Stimulated activated CD8-positive, alpha-beta memory T cell treated with anti-CD3 and anti-CD28 coated beads, Interleukin-2, amount 100 ng/mL, for 1 hour (primary cell): ENCODE data around the gene GSTA1.
"Not testable (repeated sequence)": the region's sequence is repeated elsewhere in the genome, so short reads cannot be mapped to it uniquely, and the experiment has no call there.

Experiments used
- DNase-seq, 2 donors: peaks; one replicate each; pipeline ENCODE4 v3.0.0-alpha.2; 2020; ENCODE audit warnings: low read depth in 2 of 2

Gene GSTA1

DNA sequence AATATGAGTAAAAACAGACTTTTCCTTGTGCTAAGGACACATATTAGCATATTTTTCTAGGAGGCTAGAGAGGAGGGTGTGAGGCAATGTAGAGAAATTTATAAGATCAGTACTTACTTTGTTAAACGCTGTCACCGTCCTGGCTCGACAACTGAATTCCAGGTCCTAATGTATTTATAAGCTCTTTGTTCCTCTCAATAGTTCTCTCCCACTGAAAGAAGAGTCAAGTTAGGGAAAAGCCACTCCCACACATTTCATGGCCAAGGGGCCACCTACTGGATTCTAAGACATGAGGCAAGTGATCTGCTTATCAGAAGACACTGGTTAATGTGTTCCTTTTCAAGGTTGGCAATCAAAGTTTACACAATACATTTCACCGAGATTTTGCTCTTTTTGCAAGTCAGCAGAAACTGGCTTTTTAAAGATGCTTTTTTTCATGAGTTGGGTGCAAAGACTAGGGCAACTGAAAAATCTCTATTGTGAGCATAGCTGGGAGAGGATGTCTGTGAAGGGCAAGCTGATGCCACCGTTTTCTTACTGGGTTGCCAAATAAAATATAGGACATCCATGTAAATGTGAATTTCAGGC lies at the start of gene GSTA1:
Gene GSTA1, minus strand, starts transcription at position 149 of the 588 bp plus-strand sequence. CDS start 4,549 bp downstream, outside the sequence.
- not testable (repeated sequence) for DNase-seq

DNA sequence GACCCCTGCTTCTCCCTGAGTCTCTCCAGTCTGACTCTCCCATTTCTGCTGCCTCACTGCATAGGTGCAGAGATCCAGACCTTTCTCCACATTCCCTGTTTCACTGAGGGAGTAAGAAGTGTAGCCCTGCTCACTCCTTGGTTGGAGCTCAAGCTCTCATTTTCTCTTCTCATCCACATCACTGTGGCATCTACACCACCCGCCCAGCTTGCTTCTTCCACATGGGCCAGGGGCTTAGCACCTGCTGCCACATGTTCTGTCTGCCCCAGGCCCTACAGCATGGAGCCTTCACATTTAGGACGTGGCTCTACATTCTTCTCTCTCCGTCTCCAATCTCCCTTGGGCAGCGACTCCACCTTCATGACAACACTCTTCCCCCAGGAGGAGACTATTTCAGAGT lies 45.5 kb upstream of the GSTA1 start:
- DNase-seq = no peak

DNA sequence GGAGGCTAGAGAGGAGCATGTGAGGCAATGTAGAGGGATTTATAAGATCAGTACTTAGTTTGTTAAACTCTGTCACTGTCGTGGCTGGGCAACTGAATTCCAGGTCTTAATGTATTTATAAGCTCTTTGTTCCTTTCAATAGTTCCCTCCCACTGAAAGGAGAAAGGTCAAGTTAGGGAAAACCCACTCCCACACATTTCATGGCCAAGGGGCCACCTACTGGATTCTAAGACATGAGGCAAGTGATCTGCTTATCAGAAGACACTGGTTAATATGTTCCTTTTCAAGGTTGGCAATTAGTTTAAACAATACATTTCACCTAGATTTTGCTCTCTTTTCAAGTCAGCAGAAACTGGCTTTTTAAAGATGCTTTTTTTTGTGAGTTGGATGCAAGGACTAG lies 42.4 kb upstream of the GSTA1 start:
- no peak for DNase-seq

DNA sequence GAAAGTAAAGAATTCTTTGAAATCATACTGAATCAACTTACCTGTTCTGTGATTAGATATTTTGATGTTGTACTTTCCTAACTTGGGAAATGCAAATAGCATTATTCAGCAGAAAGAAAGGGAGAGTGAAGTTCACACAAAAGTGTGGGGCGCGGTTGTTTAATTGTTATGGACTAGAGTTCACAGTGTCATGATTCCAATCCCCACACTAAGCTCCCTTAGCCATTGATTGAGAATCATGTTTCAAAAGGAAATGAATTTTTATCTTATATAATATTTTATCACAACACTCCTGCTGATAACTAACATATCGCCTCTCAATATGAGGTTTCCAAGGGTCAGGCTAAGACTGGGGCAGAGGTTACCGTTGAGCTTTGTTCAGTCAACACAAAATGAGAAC lies 40.0 kb upstream of the GSTA1 start:
- no peak for DNase-seq

DNA sequence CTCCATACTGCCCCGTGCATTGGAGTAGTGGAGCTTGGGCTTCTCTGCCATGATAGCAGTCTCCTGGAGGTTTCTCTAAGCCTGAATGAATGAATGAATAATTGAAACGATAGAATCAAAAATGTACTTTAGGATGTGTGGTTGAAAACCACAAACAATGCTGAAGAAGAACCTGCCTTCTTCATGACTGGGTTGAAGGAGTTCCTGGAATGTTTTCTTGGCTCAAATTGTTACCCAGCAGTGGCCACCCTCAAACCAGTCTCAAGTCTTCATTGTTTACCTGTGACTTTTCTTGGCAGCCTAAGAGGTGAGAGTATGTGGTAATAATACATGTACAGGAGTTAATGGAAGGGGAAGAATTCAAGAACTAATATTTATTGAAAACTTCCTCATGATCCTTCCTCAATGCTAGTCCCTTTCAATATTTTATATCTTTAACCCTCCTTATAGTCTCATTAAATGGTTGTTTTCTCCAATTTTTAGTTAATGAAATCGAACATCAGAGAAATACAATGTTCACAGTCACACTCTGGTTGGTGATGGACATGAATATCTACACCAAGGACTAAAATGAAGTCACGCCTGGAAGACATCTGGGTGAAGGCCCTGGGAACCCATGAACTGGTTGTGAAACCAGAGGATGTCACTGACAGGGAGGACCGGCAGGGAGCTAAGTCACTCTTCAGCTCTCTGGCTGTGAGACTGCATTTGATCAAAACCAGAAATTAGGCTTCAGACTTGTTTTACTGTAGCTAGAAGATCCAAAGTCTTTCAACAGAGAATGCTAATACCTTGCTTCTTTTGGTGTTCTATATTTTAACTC lies 37.4 kb upstream of the GSTA1 start, which contains the start of gene GSTA5:
Gene GSTA5, minus strand, starts transcription at position 51 of the 823 bp plus-strand sequence.
- DNase-seq = no peak

DNA sequence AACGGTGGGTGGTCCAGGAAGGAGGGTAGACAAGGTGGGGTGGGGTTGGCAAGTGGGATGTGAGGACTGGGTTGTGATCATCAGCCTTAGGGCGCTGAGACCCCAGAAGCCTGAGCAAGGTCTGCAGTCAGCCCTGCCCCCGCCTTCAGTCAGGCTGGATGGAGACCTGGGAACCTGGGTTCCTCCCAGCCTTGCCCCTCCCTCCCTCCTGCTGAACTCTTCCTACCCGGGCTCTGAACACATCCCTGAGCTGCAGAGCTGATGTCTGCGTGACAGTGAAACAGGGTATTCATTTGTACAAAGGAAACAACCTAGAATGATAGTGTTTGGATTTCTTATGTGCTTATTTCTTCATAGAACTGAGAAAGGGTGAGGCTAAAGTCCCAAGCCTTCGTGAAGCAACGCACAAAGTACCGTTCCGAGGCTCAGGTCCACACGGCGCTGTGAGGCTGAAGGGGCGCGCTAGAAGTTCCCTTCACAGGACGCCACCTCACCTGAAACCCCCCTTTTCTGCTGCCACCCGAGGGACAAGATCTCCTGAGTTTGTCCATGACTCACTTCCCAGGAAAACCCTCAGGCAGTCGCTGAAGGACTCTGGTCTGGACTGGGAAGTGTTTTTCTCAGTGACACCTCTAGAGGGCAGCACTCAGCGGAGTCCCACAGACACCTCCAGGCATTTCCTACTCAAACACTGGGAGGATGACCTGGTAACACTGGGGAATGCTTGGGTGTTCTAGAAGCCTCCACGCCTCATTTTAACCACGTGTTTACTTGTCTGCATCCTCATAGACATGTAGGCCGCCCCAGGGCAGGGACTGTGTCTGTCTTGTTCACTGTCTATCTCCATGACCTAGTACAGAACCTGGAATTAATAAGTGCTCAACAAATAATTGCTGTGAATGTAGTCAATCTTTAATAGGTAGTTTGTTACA lies 35.8 kb upstream of the GSTA1 start:
- DNase-seq = peak in 1 of 2 donors; percentile 10

DNA sequence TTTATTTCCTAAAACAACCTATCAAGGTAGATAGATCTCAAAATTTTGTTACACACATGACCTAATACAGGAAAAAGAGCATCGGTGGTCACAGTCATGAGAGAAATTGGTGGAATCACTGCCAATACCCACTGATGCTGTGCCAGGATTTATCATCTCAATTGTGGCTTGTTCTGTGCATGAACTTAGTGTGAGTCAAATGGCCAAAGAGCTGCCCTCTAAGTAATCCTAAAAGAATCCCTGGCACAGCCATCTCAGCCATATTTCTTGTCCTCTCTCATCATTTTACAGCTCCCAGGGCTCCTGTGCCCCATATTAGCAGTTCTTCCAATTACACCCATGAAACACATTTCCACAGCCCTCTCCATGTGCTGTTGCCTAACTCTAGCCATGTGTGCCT lies 30.9 kb upstream of the GSTA1 start:
- no peak for DNase-seq

DNA sequence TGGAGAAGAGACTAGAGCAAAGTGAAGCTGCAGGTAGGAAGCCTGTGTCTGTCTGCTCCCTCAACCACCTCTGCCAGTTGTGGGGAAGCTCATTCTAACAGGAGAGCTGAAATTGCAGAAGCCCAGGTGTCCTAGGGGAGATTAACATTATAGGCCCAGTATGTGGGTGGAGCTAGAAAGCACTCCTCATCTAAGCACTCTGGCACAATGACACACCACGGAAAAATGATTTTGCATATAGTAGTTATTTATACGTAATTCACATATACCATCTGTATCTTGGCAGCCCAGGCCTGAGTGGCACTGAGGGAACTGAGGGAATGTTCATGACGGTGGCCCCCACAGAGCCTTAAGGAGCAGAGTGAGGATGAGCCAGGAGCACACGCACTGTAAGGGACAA lies 27.3 kb upstream of the GSTA1 start:
- not testable (repeated sequence) for DNase-seq

DNA sequence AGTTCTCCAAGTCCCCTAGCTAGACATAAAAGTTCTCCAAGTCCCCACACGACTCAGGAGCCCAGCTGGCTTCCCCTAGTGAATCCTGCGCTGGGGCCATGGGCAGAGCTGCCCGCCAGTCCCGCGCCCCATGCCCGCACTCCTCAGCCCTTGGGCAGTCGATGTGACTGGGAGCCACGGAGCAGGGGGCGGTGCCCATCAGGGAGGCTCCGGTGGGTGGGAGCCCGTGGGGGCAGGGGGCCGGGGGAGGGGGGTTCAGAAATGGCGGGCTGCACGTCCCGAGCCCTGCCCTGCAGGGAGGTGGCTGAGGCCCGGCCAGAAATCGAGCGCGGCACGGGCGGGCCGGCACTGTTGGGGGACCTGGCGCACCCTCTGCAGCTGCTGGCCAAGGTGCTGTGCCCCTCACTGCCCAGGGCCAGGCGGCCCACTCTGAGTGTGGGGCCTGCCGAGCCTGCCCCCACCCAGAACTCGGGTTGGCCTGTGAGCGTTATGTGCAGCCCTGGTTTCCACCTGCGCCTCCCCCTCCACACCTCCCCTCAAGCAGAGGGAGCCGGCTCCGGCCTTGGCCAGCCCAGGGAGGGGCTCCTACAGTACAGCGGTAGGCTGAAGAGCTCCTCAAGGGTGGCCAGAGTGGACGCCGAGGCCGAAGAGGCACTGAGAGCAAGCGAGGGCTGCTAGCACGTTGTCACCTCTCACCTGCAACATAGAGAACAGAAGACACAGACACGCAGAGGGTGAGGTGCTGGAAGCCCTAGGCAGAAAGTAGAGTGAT lies 25.6 kb upstream of the GSTA1 start:
- no peak for DNase-seq

DNA sequence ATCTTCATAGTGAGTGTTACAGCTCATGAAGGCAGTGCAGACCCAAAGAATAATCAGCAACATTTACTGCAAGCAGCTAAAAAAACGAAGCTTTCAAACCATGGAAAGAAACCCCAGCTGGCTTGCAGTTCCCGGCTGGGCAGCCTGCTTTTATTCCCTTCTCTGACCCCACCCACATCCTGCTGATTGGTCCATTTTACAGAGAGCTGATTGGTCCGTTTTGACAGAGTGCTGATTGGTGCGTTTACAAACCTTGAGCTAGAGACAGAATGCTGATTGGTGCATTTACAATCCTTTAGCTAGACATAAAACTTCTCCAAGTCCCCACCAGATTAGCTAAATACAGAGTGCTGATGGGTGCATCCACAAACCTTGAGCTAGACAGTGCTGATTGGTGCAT lies 25.0 kb upstream of the GSTA1 start:
- not testable (repeated sequence) for DNase-seq

DNA sequence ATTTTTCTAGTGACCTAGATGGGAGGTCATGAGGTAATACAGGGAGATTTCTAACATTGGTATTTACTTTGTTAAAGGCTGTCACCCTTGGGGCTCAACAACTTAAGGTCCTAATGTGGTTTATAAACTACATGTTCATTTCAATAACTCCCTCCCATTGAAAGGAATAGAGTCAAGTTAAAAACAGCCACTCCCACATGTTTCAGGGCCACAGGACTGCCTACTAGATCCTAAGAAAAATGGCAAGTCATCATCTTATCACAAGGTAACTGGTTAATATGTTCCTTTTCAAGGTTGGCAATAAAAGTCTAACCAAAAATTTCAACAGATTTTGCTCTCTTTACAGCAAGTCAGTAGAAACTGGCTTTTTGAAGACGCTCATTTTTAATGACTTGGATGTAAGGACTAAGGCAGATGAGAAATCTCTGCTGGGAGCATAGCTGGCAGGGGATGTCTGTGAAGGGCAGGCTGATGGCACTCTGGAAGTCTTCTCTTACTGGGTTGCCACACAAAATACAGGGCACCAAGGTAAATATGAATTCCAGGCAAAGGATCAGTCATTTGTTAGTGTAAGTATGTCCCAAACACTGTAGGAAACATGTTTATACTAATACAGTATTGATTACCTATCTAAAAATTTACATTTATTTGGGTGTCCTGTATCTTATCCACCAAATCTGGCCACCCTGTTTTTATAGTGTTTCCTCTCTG lies 23.6 kb upstream of the GSTA1 start:
- not testable (repeated sequence) for DNase-seq

DNA sequence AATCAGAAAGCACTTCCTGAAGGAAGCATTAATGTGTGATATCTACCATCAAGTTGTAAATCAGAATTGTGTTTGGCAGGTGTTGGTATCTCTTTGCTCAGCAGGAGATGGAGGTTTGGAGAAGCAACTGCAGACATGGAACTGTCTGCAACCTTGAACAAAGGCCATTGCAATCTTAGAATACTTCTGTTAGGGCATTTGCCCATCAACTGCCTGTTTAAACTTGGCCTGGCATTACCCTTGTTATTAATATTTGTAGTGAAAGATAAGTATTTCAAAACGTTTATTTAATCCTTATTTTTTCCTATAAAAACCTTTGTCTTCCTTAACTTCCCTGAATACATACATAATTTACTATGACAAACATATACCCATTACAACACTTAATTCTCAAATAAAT lies 22.9 kb upstream of the GSTA1 start:
- DNase-seq = no peak

DNA sequence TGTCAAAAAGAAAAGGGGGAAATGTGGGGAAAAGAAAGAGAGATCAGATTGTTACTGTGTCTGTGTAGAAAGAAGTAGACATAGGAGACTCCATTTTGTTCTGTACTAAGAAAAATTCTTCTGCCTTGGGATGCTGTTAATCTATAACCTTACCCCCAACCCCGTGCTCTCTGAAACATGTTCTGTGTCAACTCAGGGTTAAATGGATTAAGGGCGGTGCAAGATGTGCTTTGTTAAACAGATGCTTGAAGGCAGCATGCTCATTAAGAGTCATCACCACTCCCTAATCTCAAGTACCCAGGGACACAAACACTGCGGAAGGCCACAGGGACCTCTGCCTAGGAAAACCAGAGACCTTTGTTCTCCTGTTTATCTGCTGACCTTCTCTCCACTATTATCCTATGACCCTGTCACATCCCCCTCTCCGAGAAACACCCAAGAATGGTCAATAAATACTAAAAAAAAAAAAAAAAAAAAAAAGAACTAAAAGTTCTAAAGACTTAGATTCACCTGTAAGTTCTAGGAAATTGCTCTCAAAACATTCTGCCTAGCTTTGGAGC lies 22.4 kb upstream of the GSTA1 start:
- not testable (repeated sequence) for DNase-seq

DNA sequence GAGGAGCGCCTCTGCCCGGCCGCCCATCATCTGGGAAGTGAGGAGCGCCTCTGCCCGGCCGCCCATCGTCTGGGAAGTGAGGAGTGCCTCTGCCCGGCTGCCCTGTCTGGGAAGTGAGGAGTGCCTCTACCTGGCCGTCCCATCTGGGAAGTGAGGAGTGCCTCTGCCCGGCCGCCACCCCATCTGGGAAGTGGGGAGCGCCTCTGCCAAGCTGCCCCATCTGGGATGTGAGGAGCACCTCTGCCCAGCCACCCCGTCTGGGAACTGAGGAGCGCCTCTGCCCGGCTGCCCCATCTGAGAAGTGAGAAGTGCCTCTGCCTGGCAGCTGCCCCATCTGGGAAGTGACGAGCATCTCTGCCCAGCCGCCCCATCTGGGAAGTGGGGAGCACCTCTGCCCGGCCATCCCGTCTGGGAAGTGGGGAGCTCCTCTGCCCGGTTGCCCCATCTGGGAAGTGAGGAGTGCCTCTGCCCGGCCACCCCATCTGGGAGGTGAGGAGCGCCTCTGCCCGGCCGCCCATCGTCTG lies 21.7 kb upstream of the GSTA1 start:
- DNase-seq = not testable (repeated sequence)

DNA sequence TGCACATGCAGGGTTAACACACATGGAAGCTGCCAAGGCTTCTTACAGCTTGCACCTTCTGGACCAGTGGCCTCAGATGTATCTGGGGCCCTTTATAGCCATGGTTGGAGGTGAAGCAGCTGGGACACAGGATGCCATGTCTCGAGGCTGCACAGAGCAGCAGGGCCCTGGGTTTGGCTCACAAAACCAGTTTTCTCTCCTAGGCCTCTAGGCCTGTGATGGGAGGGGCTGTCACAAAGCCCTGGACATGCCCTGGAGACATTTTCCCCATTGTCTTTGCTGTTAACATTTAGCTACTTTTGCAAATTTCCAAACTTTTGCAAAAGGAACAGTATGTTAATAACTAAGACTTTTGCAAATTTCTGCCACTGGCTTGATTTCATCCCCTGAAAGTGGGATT lies 18.2 kb upstream of the GSTA1 start:
- no peak for DNase-seq

DNA sequence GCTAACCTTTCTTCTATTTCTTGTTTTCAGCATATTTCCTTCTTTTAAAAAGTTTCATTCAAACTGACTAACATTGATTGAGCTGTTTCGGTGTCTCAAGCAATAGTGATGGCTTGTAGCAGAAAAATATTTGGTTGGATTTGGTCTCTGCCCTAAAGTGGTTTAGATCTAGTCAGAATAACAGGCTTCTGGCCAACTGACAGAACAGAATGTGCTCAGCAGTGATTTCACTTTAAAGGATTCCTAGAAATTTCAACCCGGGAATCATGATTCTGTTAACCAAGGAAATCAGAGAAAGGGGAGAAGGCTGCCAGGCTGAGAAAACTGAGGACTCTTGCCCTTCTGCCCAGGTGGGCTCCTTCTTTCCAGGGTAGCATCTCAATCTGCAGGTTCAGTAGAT lies 16.6 kb upstream of the GSTA1 start:
- DNase-seq = no peak

DNA sequence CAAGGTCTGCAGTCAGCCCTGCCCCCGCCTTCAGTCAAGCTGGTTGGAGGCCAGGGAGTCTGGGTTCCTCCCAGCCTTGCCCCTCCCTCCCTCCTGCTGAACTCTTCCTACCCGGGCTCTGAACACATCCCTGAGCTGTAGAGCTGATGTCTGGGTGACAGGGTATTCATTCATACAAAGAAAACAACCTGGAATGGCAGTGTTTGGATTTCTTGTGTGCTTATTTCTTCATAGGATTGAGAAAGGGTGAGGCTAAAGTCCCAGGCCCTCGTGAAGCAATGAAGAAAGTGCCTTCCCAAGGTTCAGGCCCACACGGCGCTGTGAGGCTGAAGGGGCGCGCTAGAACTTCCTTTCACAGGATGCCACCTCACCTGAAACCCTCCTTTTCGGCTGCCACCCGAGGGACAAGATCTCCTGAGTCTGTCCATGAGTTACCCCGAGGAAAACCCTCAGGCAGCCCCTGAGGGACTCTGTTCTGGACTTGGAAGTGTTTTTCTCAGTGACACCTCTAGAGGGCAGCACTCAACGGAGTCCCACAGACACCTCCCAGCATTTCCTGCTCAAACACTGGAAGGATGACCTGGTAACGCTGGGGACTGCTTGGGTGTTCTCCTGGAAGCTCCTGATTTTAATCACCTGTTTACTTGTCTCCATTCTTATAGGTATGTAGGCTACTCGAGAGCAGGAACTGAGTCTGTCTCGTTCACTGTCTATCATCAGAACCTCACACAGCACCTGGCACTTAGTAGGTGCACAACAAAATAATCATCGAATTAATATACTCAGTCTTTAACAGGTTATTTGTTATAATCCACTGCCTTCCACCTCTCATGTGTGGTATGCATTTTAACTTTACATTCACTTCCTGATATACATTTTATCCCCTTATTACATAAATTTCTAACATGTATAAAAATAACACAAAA lies 11.8 kb upstream of the GSTA1 start:
- DNase-seq = no peak

DNA sequence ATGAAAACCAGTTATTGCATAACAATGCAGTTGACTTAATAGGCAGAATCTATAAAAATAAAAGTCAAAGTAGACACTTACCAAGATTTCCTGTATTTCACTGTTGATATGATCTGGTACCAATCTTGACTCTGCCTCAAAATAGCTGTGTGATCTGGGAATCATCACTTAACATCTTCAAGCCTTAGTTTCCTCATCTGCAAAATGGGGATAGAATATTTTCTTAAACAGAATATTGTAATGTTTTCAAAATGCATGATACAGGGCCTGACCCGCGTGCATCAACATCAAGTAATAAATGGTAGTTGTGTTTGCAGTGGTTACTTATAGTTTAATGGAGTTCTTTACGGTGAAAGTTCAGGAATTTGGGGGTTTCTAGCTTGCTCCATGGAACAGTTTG lies 10.9 kb upstream of the GSTA1 start:
- DNase-seq = not testable (repeated sequence)

DNA sequence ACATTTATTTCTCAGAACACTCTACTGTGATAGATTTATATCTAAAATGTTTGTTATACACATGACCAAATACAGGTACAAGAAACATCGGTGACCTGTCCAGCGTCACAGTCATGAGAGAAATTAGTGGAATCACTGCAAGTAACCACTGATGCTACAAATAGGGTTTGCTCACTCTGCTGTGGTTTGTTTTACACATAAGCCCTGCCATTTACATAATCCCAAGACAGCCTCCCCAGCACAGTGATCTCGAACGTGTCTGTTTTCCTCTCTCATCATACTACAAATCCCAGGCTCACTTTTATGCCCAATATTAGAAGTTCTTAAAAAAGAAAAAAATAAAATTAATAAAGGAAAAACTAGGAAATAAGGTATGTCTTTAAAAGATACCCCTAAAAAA lies 6.2 kb upstream of the GSTA1 start:
- not testable (repeated sequence) for DNase-seq
